H1 (cell line): ENCODE measurements around the gene LTA4H. TPM values are rescaled to one million over a fixed set of nuclear protein-coding genes. Genes with fewer than 3 reads are reported as not detected.

ENCODE experiments used
- CTCF ChIA-PET: fragments of 300-600 bp; sonication (Branson Sonifier 250); formaldehyde crosslinking; loops from one replicate; lab custom pipeline; 2021; ENCODE audit not compliant: partially characterized antibody; lab: Charles Lee
- POLR2A ChIA-PET: fragments of 300-600 bp; sonication (Branson Sonifier 250); formaldehyde crosslinking; loops from one replicate; lab custom pipeline; 2021; ENCODE audit warnings: inconsistent platforms; ENCODE audit not compliant: partially characterized antibody; lab: Charles Lee
- DNase-seq, 2 experiments: peaks; one replicate each; pipeline versions ENCODE4 v3.0.0 to v3.0.0-alpha.2; 2010 to 2022; ENCODE audit warnings: low spot score in 2 of 2, low read depth in 1 of 2, mixed read lengths in 1 of 2
- FAIRE-seq: peaks from 2 replicates; lab custom pipeline; 2011; peaks lifted over from hg19 to GRCh38; lab: Jason Lieb, UNC
- H2AFZ ChIP-seq: 2 replicates; pipeline ENCODE4 v1.8.1; 2012; ENCODE audit warnings: low read length, inconsistent platforms
- H2AK5ac ChIP-seq: 2 replicates; pipeline ENCODE4 v1.6.1; 2013; ENCODE audit warnings: low read depth, low read length
- H2BK120ac ChIP-seq: replicated peaks from 2 replicates; pipeline ENCODE3; 2013; ENCODE audit warnings: low read depth, low read length, inconsistent platforms
- H2BK12ac ChIP-seq: 2 replicates; pipeline ENCODE4 v1.6.1; 2013; ENCODE audit warnings: low read depth, low read length
- H2BK15ac ChIP-seq: 2 replicates; pipeline ENCODE4 v1.6.1; 2013; ENCODE audit warnings: low read length
- H2BK20ac ChIP-seq: 2 replicates; pipeline ENCODE4 v1.6.1; 2013; ENCODE audit warnings: low read length
- H2BK5ac ChIP-seq: 2 replicates; pipeline ENCODE4 v1.6.1; 2013; ENCODE audit warnings: low read depth, low read length
- H3K14ac ChIP-seq: 2 replicates; pipeline ENCODE4 v1.6.1; 2013; ENCODE audit warnings: inconsistent platforms; ENCODE audit not compliant: insufficient read length
- H3K18ac ChIP-seq: 2 replicates; pipeline ENCODE4 v1.6.1; 2013; ENCODE audit warnings: low read length; ENCODE audit errors: extremely low read depth
- H3K23ac ChIP-seq: 2 replicates; pipeline ENCODE4 v1.6.1; 2013; ENCODE audit warnings: inconsistent platforms; ENCODE audit not compliant: insufficient read length
- H3K23me2 ChIP-seq: 2 replicates; pipeline ENCODE4 v1.6.1; 2013; ENCODE audit warnings: low read depth, low read length
- H3K27ac ChIP-seq: 2 replicates; pipeline ENCODE4 v1.6.1; 2011; ENCODE audit warnings: low read depth, low read length, inconsistent platforms
- H3K27me3 ChIP-seq, 4 experiments: replicated peaks in 1 of 4; 1 replicate in 1 of 4; 2 replicates in 3 of 4; pipeline versions ENCODE4 v1.6.1 to v1.8.1; 2011 to 2013; ENCODE audit warnings: low read length in 3 of 4, mild to moderate bottlenecking in 3 of 4, inconsistent platforms in 2 of 4, mixed read lengths in 2 of 4, moderate library complexity in 1 of 4; ENCODE audit not compliant: control insufficient read depth in 3 of 4, insufficient read depth in 3 of 4; ENCODE audit errors: extremely low read depth in 1 of 4
- H3K36me3 ChIP-seq, 4 experiments: 2 replicates each; pipeline versions ENCODE4 v1.6.1 to v1.8.1; 2011 to 2013; ENCODE audit warnings: mild to moderate bottlenecking in 4 of 4, low read length in 3 of 4, moderate library complexity in 2 of 4, control low read depth in 1 of 4, inconsistent platforms in 1 of 4; ENCODE audit not compliant: insufficient read depth in 4 of 4, control insufficient read depth in 2 of 4
- H3K4ac ChIP-seq: replicated peaks from 2 replicates; pipeline ENCODE3; 2013; ENCODE audit warnings: low read length, low read depth, mixed read lengths, inconsistent platforms; ENCODE audit not compliant: insufficient read length
- H3K4me1 ChIP-seq, 4 experiments: replicated peaks in 1 of 4; 1 replicate in 1 of 4; 2 replicates in 3 of 4; pipeline versions ENCODE4 v1.6.1 to v1.8.1; 2011 to 2013; ENCODE audit warnings: low read length in 3 of 4, inconsistent platforms in 2 of 4, mixed read lengths in 1 of 4; ENCODE audit not compliant: insufficient read depth in 4 of 4, control insufficient read depth in 3 of 4
- H3K4me2 ChIP-seq, 2 experiments: 2 replicates each; pipeline versions ENCODE4 v1.6.1 to v1.8.1; 2011 to 2013; ENCODE audit warnings: low read depth in 2 of 2, low read length in 2 of 2, control low read depth in 1 of 2, inconsistent platforms in 1 of 2, mild to moderate bottlenecking in 1 of 2; ENCODE audit not compliant: insufficient read depth in 1 of 2
- H3K4me3 ChIP-seq, 4 experiments: fragments of 200-600, 300-600 bp in 1 of 4; sonication (generic), shearing (Covaris generic), sonication (Bioruptor Twin) in 1 of 4; 2 replicates each; pipeline versions ENCODE4 v1.5.1 to v1.8.1; 2011 to 2016; ENCODE audit warnings: low read length in 4 of 4, low read depth in 3 of 4, control low read depth in 2 of 4, inconsistent platforms in 2 of 4, mild to moderate bottlenecking in 2 of 4, mixed read lengths in 1 of 4, moderate library complexity in 1 of 4; ENCODE audit not compliant: insufficient read depth in 2 of 4; ENCODE audit errors: extremely low read depth in 1 of 4
- H3K56ac ChIP-seq: replicated peaks from 2 replicates; pipeline ENCODE3; 2013; ENCODE audit warnings: low read depth, mild to moderate bottlenecking, mixed read lengths, low read length, inconsistent platforms; ENCODE audit not compliant: insufficient read length
- H3K79me1 ChIP-seq: 2 replicates; pipeline ENCODE4 v1.6.1; 2013; ENCODE audit warnings: low read depth, low read length, control low read depth
- H3K79me2 ChIP-seq, 2 experiments: 2 replicates each; pipeline versions ENCODE4 v1.6.1 to v1.8.1; 2012 to 2013; ENCODE audit warnings: low read length in 2 of 2, mild to moderate bottlenecking in 2 of 2, inconsistent platforms in 1 of 2; ENCODE audit not compliant: insufficient read depth in 2 of 2, control insufficient read depth in 1 of 2
- H3K9ac ChIP-seq, 4 experiments: replicated peaks in 1 of 4; 1 replicate in 1 of 4; 2 replicates in 3 of 4; pipeline versions ENCODE4 v1.6.1 to v1.8.1; 2011 to 2013; ENCODE audit warnings: low read depth in 3 of 4, low read length in 3 of 4, control low read depth in 2 of 4, mild to moderate bottlenecking in 2 of 4, moderate library complexity in 2 of 4, inconsistent platforms in 1 of 4; ENCODE audit errors: extremely low read depth in 1 of 4
- H3K9me3 ChIP-seq, 2 experiments: 2 replicates each; pipeline versions ENCODE4 v1.6.1 to v1.8.1; 2012 to 2013; ENCODE audit warnings: mild to moderate bottlenecking in 2 of 2, moderate library complexity in 2 of 2, control low read depth in 1 of 2, inconsistent platforms in 1 of 2, low read depth in 1 of 2, low read length in 1 of 2, mixed read lengths in 1 of 2; ENCODE audit not compliant: insufficient read depth in 2 of 2
- H4K20me1 ChIP-seq, 2 experiments: replicated peaks in 1 of 2; 2 replicates each; pipeline versions ENCODE3 to v1.8.1; 2011 to 2013; ENCODE audit warnings: inconsistent platforms in 2 of 2, low read length in 2 of 2, mild to moderate bottlenecking in 1 of 2; ENCODE audit not compliant: insufficient read depth in 2 of 2, control insufficient read depth in 1 of 2
- H4K5ac ChIP-seq: 2 replicates; pipeline ENCODE4 v1.6.1; 2013; ENCODE audit warnings: low read length, low read depth, mixed read lengths, inconsistent platforms; ENCODE audit not compliant: insufficient read length
- H4K8ac ChIP-seq: 2 replicates; pipeline ENCODE4 v1.8.0; 2013; ENCODE audit warnings: mild to moderate bottlenecking, moderate library complexity, low read length, inconsistent platforms; ENCODE audit not compliant: insufficient read depth; ENCODE audit errors: extremely low read depth
- H4K91ac ChIP-seq: replicated peaks from 2 replicates; pipeline ENCODE3; 2013; ENCODE audit warnings: low read length, mixed read lengths, inconsistent platforms; ENCODE audit not compliant: insufficient read length
- WGBS, 2 experiments: shearing (Covaris generic) in 1 of 2; methylation state at CpG; one replicate each; pipeline versions ENCODE4 v1.1.6 to v1.1.7; 2013 to 2015; ENCODE audit warnings: low lambda C conversion rate in 2 of 2, mixed read lengths in 2 of 2, inconsistent platforms in 1 of 2, low coverage in 1 of 2, missing lambda C conversion rate in 1 of 2; ENCODE audit not compliant: insufficient replicate concordance in 2 of 2, insufficient coverage in 1 of 2, insufficient read length in 1 of 2; ENCODE audit errors: extremely low coverage in 1 of 2, missing lambda C conversion rate in 1 of 2; 5-methylcytosine and 5-hydroxymethylcytosine counted together
- polyA plus RNA-seq, 7 experiments: library from polyadenylated mRNA; depleted of rRNA in 3 of 7; stranded (reverse) in 5 of 7; unstranded in 2 of 7; fragments of >200 nt in 5 of 7; fragments of 200-250 nt in 2 of 7; gene quantifications; 1 replicate in 5 of 7; 2 replicates in 1 of 7; 4 replicates in 1 of 7; pipeline versions ENCODE4 v1.2.1 to v1.2.3, GENCODE V29; 2011 to 2013; ENCODE audit warnings: missing spikeins in 2 of 7, mixed read lengths in 2 of 7
- total RNA-seq: library from RNA; stranded (reverse); fragmentation: NEBNext Ultra II Directional; extraction: Animal tissue kit (Norgen Biotek cat#: 25700); gene quantifications from 2 replicates; pipeline ENCODE4 v1.2.1, GENCODE V29; 2021

LTA4H gene
- total and polyA plus RNA-seq, 2 of the 8 experiments (the other 6 are each of a cell fraction or from before 2014, with no cell fraction given), result 106 to 167 TPM

DNA sequence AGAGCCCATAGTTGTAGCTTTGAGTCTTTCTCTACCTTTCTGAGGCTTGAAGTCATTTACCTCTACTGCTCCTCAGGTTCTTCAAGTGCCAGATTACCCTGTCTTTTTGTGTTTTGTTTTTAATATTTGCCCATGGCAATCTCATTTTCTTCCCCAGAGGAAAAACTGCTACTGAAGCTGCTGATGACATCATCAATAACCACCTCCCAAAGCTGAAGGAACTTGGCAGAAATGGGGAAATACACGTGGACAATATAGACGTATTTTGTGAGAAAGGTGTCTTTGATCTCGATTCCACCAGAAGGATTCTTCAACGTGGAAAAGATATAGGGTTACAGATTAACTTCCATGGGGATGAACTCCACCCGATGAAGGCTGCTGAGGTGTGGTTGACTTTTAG lies 75.1 kb downstream of the LTA4H start:
- WGBS, 2 experiments, result 92% methylated on average over 5 of the region's 5 CpGs; no CpG with 5 or more reads in 1 of the 2 experiments
- H3K9me3 ChIP-seq, result no peaks in the 10 kb centered on the region
- H3K23ac ChIP-seq, result no peak overlapping the region
- no peak overlapping the region for H2AK5ac ChIP-seq
- H3K18ac ChIP-seq, result no peak overlapping the region
- H3K9ac ChIP-seq, result no peak overlapping the region
- no peaks in the 10 kb centered on the region for H3K27me3 ChIP-seq
- no peaks in the 10 kb centered on the region for H3K79me1 ChIP-seq
- no peak overlapping the region for H2BK120ac ChIP-seq
- FAIRE-seq (no peak), DNase-seq (no peak)
- H4K20me1 ChIP-seq, result no peaks in the 10 kb centered on the region
- no peak overlapping the region for H2BK12ac ChIP-seq
- no peak overlapping the region for H2AFZ ChIP-seq
- no peak overlapping the region for H3K4me3 ChIP-seq
- H4K8ac ChIP-seq, result no peak overlapping the region
- no peaks in the 10 kb centered on the region for H3K36me3 ChIP-seq
- H3K27ac ChIP-seq, result no peak overlapping the region
- H3K23me2 ChIP-seq, result no peaks in the 10 kb centered on the region
- no peak overlapping the region for H2BK20ac ChIP-seq
- H3K56ac ChIP-seq, result no peak overlapping the region
- H3K14ac ChIP-seq, result no peak overlapping the region
- H2BK5ac ChIP-seq, result no peak overlapping the region
- H2BK15ac ChIP-seq, result no peak overlapping the region
- H3K4me2 ChIP-seq, result no peak overlapping the region
- H3K4ac ChIP-seq, result no peak overlapping the region
- no peak overlapping the region for H4K91ac ChIP-seq
- peaks cover 2 to 5% (median 2%) of the 10 kb centered on the region in 4 experiments; a peak in 4 of 7 replicates for H3K4me1 ChIP-seq
- ChIA-PET POLR2A (no interaction called here), CTCF (interaction anchor here (1.1 to 17.8 kb wide), 9 partner anchors 10 to 143 kb away, joined by 3 to 149 read pairs (median 19); partner anchors contain the start of genes AMDHD1, CCDC38 and HAL)
- no peak overlapping the region for H4K5ac ChIP-seq
- H3K79me2 ChIP-seq, result no peaks in the 10 kb centered on the region
